Measurements from ENCODE around the gene TMEM240. TPM values are rescaled to one million over a fixed set of nuclear protein-coding genes. Genes with fewer than 3 reads are reported as not detected.
A peak's percentile ranks its signal among the peaks of the same experiment; 100 is the strongest.
"Not testable (repeated sequence)": the region's sequence is repeated elsewhere in the genome, so short reads cannot be mapped to it uniquely, and the experiment has no call there.

TMEM240 gene
- total RNA-seq, 1 donor from 2014 or later, result 0.31 TPM

DNA sequence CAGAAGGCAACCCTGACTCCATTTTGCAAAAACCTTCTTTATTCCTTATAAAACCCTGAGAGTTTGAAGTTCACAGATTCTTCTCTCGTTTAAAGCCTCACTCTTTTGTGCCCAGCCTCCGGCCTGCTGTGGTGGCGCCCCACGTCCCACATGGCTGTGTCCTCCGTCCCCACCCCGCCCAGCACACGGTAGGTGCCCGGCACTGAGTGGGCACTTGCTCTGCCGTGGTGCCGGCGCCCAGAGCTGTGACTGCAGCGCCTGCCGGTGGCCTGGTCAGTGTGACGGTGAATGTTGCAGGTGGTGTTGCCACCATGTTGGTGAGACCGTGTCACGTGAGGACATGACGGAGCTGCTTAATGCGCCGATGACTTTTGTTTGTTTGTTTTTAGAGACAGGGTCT, 19.1 kb downstream of the TMEM240 start:
- no peak for DNase-seq
- Mint-ChIP-seq H3K36me3 (ENCODE audit: low read depth) (peaks cover 41% of the 10 kb centered on the region), H3K27me3 (no peaks in the 10 kb centered on the region), H3K9me3 (no peaks in the 10 kb centered on the region), H3K4me3 (no peak overlapping the region), H3K27ac (no peak overlapping the region), H3K4me1 (no peaks in the 10 kb centered on the region)
- ATAC-seq (ENCODE audit: low read depth), result no peak
- intact Hi-C loops (cut with micrococcal nuclease), result no loop called here
- TF ChIP-seq, protein P1, sequence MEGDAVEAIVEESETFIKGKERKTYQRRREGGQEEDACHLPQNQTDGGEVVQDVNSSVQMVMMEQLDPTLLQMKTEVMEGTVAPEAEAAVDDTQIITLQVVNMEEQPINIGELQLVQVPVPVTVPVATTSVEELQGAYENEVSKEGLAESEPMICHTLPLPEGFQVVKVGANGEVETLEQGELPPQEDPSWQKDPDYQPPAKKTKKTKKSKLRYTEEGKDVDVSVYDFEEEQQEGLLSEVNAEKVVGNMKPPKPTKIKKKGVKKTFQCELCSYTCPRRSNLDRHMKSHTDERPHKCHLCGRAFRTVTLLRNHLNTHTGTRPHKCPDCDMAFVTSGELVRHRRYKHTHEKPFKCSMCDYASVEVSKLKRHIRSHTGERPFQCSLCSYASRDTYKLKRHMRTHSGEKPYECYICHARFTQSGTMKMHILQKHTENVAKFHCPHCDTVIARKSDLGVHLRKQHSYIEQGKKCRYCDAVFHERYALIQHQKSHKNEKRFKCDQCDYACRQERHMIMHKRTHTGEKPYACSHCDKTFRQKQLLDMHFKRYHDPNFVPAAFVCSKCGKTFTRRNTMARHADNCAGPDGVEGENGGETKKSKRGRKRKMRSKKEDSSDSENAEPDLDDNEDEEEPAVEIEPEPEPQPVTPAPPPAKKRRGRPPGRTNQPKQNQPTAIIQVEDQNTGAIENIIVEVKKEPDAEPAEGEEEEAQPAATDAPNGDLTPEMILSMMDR (IDR thresholded peaks at IDR 0.05), result no peak
- ChIA-PET POLR2A (no interaction called here), CTCF (no interaction called here)

DNA sequence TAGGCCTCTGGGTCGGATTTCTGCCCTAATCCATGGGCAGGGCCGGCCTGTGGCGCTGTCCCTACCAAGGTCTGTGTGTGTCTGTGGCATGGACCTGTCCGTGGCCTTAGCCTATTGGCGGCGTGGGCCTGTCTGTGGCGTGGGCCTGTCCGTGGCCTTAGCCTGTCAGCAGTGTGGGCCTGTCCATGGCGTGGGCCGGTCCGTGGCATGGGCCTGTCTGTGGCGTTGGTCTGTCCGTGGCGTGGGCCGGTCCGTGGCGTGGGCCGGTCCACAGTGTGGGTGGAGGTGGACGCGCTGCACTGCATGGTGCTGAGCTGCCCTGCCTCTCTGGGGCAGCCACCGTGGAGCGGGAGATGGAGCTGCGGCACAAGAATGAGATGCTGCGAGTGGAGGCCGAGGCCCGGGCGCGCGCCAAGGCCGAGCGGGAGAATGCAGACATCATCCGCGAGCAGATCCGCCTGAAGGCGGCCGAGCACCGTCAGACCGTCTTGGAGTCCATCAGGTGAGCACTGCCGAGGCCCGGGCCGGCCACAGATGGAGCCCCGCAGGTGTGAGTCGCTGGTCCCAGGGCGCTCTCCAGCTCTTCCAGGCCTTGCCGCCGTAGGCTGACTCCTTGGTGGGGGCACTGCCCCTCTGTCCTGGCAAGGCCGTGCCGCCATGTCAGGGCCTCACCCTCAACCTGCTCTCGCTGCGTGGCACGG, 20.5 kb downstream of the TMEM240 start:
- peaks cover 42% of the 10 kb centered on the region for H3K36me3 Mint-ChIP-seq (ENCODE audit: low read depth)
- H3K27ac Mint-ChIP-seq; H3K4me3 Mint-ChIP-seq; H3K27me3 Mint-ChIP-seq; intact Hi-C loops (cut with micrococcal nuclease); DNase-seq; H3K9me3 Mint-ChIP-seq; H3K4me1 Mint-ChIP-seq; CTCF ChIA-PET; POLR2A ChIA-PET; ATAC-seq (ENCODE audit: low read depth): not testable (repeated sequence)

DNA sequence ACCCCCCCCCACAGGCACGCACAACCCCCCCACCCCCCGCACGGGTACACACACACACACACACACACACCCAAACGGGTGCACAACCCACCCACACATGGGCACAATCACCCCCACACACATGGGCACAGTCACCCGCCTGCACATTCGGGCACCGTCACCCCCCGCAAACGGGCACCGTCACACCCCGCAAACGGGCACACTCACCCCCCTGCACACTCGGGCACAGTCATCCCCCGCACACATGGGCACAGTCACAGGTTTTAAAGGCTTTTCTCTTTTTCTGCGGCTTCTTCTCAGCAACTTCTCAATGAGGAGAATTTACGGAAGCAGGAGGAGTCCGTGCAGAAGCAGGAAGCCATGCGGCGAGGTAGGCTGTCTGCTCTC, 21.8 kb downstream of the TMEM240 start:
- CTCF ChIA-PET, DNase-seq, POLR2A ChIA-PET: not testable (repeated sequence)

DNA sequence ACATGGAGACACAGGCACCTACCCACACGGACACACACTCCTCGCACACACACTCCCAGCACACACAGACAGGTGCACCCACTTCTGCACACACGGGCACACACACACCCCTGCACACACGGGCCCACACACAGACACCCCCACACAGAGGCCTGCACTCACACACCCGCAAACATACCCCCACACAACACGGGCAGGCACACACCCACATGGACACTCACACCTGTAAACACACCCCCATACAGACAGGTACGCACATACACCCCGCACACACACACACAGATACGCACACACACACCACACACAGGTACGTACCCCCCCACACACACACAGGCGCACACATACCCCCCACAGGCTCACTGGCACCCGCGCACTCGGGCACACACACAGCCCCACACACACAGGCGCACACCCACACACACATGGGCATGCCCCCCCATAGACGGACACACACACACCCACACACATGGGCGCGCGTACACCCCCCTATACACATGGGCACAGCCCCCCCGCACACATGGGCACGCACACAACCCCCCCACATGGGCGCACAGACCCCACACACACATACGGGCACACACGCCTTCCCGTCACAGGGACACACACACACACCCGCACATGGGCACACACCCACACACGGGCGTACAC, 22.3 kb downstream of the TMEM240 start:
- ChIA-PET CTCF (no interaction called here), POLR2A (no interaction called here)
- intact Hi-C loops (cut with micrococcal nuclease), result no loop called here
- no peak overlapping the region for H3K27ac Mint-ChIP-seq
- H3K36me3 Mint-ChIP-seq (ENCODE audit: low read depth), result peaks cover 42% of the 10 kb centered on the region
- H3K4me3 Mint-ChIP-seq, result no peak overlapping the region
- H3K9me3 Mint-ChIP-seq, result no peaks in the 10 kb centered on the region
- ATAC-seq (ENCODE audit: low read depth), result no peak
- DNase-seq, result no peak
- no peaks in the 10 kb centered on the region for H3K27me3 Mint-ChIP-seq
- H3K4me1 Mint-ChIP-seq, result peaks cover 3% of the 10 kb centered on the region
- TF ChIP-seq, protein P1 (IDR thresholded peaks at IDR 0.05), result no peak

More for the DNA sequence above, 21.8 kb downstream of the TMEM240 start:
- intact Hi-C loops (cut with micrococcal nuclease); H3K9me3 Mint-ChIP-seq; ATAC-seq (ENCODE audit: low read depth); H3K4me1 Mint-ChIP-seq; H3K4me3 Mint-ChIP-seq; H3K27me3 Mint-ChIP-seq; H3K27ac Mint-ChIP-seq: not testable (repeated sequence)
- peaks cover 42% of the 10 kb centered on the region for H3K36me3 Mint-ChIP-seq (ENCODE audit: low read depth)

DNA sequence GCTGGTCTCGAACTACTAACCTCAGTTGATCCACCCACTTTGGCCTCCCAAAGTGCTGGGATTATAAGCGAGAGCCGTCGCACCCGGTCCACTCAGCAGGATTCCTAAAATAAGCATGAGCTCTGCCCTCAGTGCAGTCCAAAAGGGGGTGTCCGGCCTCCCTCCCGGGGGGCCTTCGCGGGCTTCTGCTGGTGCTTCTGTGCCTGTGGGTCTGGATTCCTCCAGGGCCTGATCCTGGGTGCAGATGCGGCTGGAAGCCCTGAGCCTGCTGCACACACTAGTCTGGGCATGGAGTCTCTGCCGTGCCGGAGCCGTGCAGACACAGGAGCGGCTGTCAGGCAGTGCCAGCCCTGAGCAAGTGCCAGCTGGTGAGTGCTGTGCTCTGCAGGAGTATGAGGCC, 23.5 kb downstream of the TMEM240 start:
- CTCF ChIA-PET; intact Hi-C loops (cut with micrococcal nuclease); H3K27ac Mint-ChIP-seq; ATAC-seq (ENCODE audit: low read depth); H3K4me3 Mint-ChIP-seq; H3K27me3 Mint-ChIP-seq; H3K9me3 Mint-ChIP-seq; DNase-seq; POLR2A ChIA-PET; H3K4me1 Mint-ChIP-seq: not testable (repeated sequence)
- H3K36me3 Mint-ChIP-seq (ENCODE audit: low read depth), result peaks cover 39% of the 10 kb centered on the region

DNA sequence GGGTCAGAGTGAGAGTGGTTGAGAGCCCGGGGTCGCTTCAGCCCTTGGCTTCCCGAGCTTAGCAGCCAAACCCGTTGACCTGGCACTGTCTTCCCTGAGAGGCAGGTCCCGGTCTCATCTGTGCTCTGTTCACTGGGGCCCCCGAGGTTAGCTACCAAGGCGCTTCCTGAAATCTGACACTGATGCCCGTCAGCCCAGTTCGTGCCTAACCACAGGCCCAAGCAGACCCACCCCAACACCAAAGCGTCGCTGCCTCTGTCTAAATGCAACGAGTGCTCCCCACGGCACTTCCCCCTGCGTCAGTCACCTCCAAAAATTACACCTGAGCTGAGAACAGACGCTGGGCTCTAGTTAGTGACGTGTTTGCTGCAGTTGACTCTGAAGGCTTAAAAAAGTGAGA, 26.0 kb downstream of the TMEM240 start:
- H3K4me1 Mint-ChIP-seq, result peaks cover 14% of the 10 kb centered on the region
- ATAC-seq (ENCODE audit: low read depth); H3K9me3 Mint-ChIP-seq; H3K27me3 Mint-ChIP-seq; DNase-seq; CTCF ChIA-PET; POLR2A ChIA-PET; H3K27ac Mint-ChIP-seq; H3K4me3 Mint-ChIP-seq: not testable (repeated sequence)
- peaks cover 26% of the 10 kb centered on the region for H3K36me3 Mint-ChIP-seq (ENCODE audit: low read depth)
- intact Hi-C loops (cut with micrococcal nuclease), result loop anchor here (5.0 kb wide), 1 partner anchor 263 kb away; the partner anchor contains the start of gene NADK

DNA sequence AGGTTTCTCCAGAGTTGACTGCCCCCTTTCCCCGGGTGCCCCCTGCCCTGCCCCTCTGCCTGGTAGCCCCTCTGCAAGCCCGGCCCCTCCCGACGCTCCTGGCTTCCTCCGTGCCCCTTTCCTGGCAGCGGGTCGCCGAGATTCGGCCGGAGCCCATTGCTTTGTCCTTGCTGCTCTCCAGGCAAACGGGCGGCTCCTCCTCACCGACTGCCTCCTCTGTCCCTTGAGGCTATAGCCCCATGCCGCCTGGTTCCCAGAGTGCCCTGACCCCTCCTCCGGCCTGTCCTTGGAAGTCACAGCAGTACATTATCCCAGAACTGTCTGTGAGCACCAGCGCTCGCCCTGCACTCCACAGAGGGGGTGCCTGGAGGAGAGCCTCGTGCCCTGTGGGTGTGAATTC, 26.7 kb downstream of the TMEM240 start:
- intact Hi-C loops (cut with micrococcal nuclease), result loop anchor here (2.0 to 5.0 kb wide), 2 partner anchors 61 to 264 kb away; partner anchors contain the start of genes NADK and SSU72
- H3K4me3 Mint-ChIP-seq, result peak overlapping the region; percentile 61
- ATAC-seq (ENCODE audit: low read depth); POLR2A ChIA-PET; H3K27ac Mint-ChIP-seq; CTCF ChIA-PET; DNase-seq; H3K27me3 Mint-ChIP-seq; H3K9me3 Mint-ChIP-seq: not testable (repeated sequence)
- H3K4me1 Mint-ChIP-seq, result peaks cover 14% of the 10 kb centered on the region
- peaks cover 23% of the 10 kb centered on the region for H3K36me3 Mint-ChIP-seq (ENCODE audit: low read depth)

DNA sequence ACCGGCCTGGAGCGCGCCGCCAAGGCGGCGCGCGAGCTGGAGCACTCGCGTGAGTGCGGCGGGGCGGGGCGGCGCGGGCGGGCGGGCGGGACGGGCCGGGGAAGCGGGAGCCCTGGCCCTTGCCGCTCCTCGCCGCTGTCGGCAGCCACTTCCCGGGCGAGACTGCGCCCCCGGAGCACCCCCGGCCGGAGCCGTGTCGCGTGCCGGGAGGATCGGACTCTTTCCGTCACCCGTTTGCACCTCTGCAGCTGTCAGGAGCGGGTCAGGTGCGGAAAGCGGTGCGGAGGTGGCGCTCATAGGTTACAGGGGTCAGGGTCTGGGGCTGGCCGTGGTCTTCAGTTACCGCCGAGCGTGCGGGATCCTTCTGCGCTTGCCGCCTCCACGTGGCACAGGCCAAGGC, 28.0 kb downstream of the TMEM240 start:
- intact Hi-C loops (cut with micrococcal nuclease), result loop anchor here (2.0 to 5.0 kb wide), 2 partner anchors 62 to 265 kb away; partner anchors contain the start of genes NADK and SSU72
- H3K27ac Mint-ChIP-seq, DNase-seq, H3K9me3 Mint-ChIP-seq, H3K27me3 Mint-ChIP-seq, POLR2A ChIA-PET, CTCF ChIA-PET: not testable (repeated sequence)
- peaks cover 14% of the 10 kb centered on the region for H3K4me1 Mint-ChIP-seq
- peaks cover 14% of the 10 kb centered on the region for H3K36me3 Mint-ChIP-seq (ENCODE audit: low read depth)
- H3K4me3 Mint-ChIP-seq, result peak overlapping the region; percentile 72
- peak; percentile 7 for ATAC-seq (ENCODE audit: low read depth)

All from activated B cell treated with CpG ODN at 0.5 μM for 24 hours (primary cell).